GM12875 (cell line): ENCODE data around the gene KCNH1.

ENCODE experiments used
- H3K4me3 ChIP-seq: one replicate; pipeline ENCODE4 v1.5.1; 2011; ENCODE audit warnings: low read depth, low read length, control low read depth
- TF ChIP-seq, protein P1 (sequence below): IDR thresholded peaks from 2 replicates; pipeline ENCODE4 v1.5.1; 2011; ENCODE audit warnings: low read depth, mild to moderate bottlenecking, control low read depth, inconsistent platforms, low read length, moderate library complexity, borderline replicate concordance; ENCODE audit not compliant: insufficient read depth

Gene KCNH1

DNA sequence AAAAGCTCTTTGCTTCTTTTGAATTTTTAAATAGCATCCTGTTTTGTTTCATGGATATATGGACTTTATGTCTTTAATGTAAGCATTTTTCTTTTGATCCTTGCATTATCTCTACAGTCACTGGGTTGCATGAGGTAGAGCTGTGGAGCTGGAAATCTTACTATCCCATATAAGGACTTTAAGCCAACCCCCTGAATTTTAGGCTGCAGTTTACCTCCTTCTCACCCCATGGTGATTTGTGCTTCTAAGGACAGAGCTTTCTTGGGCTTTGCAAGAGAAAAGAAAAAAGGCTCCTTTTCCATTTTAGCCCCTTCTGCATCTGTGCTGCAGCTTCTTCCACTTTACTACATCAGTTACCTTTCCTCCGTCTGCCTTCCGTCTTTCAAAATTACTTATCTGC, 431.4 kb downstream of the KCNH1 start:
- TF ChIP-seq, protein P1, sequence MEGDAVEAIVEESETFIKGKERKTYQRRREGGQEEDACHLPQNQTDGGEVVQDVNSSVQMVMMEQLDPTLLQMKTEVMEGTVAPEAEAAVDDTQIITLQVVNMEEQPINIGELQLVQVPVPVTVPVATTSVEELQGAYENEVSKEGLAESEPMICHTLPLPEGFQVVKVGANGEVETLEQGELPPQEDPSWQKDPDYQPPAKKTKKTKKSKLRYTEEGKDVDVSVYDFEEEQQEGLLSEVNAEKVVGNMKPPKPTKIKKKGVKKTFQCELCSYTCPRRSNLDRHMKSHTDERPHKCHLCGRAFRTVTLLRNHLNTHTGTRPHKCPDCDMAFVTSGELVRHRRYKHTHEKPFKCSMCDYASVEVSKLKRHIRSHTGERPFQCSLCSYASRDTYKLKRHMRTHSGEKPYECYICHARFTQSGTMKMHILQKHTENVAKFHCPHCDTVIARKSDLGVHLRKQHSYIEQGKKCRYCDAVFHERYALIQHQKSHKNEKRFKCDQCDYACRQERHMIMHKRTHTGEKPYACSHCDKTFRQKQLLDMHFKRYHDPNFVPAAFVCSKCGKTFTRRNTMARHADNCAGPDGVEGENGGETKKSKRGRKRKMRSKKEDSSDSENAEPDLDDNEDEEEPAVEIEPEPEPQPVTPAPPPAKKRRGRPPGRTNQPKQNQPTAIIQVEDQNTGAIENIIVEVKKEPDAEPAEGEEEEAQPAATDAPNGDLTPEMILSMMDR, result no peak
- no peak overlapping the region for H3K4me3 ChIP-seq

GRCh38 chr1:210700511-210700910, 433.4 kb downstream of the KCNH1 start:
- H3K4me3 ChIP-seq, result no peak overlapping the region
- TF ChIP-seq, protein P1, result no peak

- TF ChIP-seq, protein P1, result no peak
- no peak overlapping the region for H3K4me3 ChIP-seq
These were observed 433.9 kb downstream of the KCNH1 start for GRCh38 chr1:210700083-210700482.

DNA sequence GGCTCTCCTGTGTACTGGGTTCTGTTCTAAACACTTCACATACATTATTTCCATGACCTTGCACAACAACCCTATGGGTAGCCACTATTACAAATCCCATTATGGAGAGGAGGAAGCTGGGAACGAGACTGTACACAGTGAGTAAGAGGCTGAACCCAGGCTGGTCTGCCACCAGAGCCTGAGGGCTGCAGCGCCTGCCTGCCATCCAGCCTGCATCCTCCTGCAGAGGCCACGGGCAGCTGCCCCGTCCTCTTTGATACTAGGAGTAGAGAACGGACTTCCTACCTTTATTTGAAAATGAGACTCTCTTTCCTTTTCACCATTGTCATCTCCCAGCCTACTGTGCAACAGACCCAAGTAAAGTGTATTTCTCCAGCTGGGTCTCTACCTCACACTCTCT, 435.3 kb downstream of the KCNH1 start:
- no peak overlapping the region for H3K4me3 ChIP-seq
- TF ChIP-seq, protein P1, result no peak

- H3K4me3 ChIP-seq, result no peak overlapping the region
- TF ChIP-seq, protein P1, result no peak
These were observed 436.8 kb downstream of the KCNH1 start for GRCh38 chr1:210697185-210697584.

DNA sequence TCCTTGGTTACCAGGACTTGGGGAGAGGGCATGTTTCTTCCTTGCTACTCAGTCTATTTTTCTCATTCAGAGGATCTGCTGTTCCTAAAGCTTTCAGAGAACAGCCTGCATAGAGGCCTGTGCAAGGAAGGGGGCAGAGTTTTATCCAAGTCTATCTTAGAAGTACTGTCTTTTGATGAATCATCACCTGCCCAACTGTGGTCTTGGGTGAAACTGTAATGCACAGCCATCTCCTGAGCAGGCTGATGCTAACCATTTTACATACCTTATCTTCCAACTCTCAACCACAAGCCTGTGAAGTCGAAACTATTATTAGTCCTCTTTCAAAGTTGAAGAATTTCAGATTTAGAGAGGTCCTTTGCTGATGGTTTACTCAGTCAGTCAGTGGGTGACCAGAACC, 437.2 kb downstream of the KCNH1 start:
- TF ChIP-seq, protein P1, result no peak
- H3K4me3 ChIP-seq, result no peak overlapping the region

GRCh38 chr1:210695026-210695425, 438.9 kb downstream of the KCNH1 start:
- TF ChIP-seq, protein P1, result no peak
- H3K4me3 ChIP-seq, result no peak overlapping the region
